GM21576 (cell line): ENCODE data around the gene NREP.
"Not testable (repeated sequence)": the region's sequence is repeated elsewhere in the genome, so short reads cannot be mapped to it uniquely, and the experiment has no call there.

ENCODE experiments used
- ATAC-seq: cut with Tn5 transposase; IDR thresholded peaks from one replicate; pipeline ENCODE4 v1.9.1; 2021; ENCODE audit warnings: mild to moderate bottlenecking, moderate library complexity; ENCODE audit not compliant: unreplicated experiment

Gene NREP

DNA sequence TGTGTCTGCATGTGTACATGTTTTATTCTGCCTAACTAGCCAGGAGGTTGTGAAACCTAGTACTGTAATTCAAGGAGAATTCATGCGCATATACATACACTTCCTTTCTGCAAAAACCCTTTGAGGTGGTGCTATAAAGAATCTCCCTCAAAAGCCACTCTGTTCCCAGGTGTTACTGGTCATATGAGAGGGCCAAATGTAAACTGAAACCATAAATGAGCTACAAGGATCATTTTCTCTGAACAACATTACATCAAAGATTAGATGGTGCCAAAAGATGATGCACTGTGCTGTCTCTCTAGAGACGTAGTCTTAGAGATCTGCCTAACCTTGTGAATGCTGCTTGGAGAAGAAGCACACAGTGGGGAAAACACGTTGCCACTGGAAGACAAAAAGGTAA is 15.7 kb downstream of the NREP start:
- ATAC-seq = peak; percentile 63

DNA sequence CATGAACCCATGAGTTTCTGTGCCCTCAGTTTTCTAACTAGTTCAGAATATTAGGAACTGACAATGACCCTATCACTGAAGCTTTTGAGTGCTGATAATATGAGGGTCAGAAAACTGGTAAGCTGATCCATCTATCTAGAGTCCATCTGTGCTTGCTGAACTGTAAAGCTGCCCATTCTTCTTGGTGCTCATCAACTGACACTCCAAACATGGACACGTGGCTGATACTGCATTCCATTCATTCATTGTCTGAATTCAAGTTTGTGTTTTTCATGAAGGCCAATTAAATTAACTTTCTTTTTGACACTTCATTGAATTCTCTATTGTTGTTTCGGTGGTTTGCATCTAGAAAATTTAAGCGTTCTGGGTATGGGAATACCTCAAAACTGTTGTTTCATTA is 17.6 kb downstream of the NREP start:
- no peak for ATAC-seq

DNA sequence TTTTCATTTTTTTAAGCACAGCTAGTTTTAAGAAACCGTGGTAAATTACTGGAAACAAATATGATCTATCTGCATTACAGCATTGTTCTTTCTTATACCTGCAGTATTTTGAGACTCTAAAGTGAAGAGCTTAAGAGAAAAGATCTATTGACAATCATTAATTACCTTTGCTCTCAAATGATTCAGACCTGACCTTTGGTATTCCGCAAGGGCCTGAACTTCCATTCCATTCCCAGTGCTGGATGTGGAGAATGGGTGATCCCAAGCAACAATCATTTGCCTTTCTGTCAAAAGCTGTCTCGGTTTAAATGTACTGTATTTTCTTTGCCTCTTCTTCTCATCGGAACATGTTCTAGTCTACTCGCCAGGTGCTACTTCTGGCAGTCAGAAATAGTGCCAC is 18.9 kb downstream of the NREP start:
- ATAC-seq = no peak

DNA sequence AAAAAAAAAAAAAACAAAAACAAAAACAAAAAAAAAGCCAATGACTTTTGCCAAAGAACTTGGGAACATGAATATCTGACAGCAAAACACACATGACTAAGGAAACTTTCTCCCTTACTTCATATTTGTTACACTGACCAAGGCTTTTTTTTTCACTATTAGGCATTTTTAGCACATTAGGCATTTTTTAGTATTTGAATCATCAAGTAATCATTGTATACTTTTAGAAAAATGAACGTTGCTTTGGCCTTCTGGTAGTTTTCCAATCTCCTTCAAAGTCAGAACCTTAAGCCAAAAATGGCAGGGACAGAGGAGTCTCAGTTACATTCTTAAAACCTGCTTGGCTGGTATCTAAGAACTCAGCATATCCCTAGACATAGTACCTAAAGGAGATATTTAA is 19.3 kb downstream of the NREP start:
- ATAC-seq = no peak

DNA sequence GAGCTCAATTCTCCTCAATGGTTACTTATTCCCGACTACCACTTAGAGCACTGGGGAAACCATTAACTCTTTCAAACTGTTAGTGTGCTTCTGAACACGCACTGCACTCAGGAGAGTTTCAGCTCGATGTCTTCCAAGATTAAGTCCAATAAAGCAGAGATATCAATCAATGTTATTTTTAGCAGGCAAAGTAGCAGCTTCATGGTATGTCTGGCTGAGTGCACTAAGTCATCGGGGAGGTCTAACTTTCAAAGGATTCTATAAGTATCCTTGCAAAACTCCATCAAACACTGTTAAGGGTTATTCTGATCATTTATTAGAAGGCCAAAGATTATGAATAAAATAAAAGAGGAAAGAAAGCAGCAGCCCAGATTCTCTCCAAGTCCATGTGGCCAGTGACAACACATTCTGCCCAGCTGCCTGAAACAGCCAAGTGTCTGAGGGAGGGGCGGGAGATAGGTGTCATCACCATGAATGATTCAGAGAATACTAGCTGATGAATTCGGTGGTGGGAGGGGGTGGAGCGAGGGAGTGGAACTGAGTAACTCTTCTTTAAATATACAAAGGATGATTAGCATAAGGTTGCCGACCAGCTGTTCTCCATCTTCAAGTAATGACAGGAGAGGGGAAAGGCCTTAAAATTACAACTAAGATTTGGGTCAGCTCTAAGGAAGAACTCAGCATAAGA is 21.3 kb downstream of the NREP start:
- no peak for ATAC-seq

DNA sequence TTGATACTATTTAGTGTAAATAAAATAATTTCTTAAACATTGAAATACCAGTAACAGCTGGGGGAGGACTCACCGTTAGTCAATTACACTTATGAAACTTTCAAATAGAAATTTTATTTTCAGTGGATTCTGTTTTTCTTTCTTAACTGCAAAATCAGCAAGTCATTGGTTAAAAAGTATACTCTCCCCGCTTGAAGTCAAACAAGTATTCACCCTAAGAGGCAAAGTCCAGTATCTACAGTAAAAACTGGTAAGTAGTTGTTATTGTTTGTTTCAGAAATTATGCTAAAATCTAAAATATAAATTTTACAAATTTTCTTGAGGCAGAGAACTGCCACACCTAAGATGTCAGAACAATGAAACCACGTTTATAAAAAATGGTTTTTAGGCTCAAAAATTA is 22.4 kb downstream of the NREP start:
- ATAC-seq = no peak

DNA sequence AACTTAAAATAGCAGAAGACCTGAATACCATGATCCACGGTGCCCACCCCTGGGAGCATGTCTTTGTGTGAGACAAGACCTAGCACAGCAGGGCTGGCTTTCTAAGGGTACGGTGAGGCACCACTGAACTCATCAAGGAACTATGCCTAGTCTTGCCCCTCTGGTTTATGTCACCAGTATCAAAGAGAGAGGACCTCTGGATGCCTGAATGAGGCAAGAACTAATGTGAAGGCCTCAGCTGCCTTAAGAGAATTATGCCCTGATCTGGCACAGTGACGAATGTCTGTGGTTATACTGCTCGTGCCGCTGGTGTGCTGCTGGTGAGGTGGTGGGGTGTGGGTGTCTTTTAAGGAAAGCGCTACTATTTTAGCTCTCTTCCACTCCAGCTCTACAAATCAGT is 23.0 kb downstream of the NREP start:
- ATAC-seq = no peak

DNA sequence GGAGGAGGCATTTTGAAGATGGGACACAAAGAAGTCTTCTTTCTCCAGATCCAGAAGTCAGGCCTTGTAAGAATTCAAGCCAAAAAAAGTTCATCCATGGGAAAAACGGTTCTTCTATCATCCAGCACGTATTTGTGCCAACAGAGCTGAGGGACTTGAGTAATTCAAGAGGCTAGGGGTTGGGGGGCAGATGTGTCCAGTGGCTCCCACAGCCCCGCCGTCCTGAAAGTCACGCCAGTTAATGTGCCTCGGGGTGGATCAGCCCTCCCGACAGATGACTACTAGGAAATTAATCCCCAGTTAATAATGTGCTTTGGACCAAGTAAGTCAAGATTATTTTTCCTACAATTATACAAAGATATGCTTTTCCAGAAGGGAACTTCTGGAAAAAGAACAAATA is 23.4 kb downstream of the NREP start:
- ATAC-seq = no peak

DNA sequence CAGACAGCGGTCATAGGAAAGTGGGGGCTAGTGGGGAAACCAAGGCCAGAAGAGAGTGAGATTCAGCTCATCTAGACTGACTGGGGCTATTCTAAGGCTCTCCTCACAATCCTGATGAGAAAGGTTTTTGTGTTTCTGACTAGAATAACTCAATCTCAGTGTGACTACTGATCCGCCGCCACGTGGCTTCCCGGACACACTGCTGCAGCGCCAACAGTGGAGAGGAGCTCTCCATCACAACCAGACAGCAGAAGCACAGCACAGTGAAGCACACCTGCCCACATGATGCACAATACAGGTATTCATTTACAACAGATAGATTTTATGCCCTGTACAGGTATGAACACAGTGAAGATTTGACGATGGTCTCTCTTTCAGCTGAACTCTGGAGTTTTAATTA is 25.4 kb downstream of the NREP start:
- ATAC-seq = no peak

DNA sequence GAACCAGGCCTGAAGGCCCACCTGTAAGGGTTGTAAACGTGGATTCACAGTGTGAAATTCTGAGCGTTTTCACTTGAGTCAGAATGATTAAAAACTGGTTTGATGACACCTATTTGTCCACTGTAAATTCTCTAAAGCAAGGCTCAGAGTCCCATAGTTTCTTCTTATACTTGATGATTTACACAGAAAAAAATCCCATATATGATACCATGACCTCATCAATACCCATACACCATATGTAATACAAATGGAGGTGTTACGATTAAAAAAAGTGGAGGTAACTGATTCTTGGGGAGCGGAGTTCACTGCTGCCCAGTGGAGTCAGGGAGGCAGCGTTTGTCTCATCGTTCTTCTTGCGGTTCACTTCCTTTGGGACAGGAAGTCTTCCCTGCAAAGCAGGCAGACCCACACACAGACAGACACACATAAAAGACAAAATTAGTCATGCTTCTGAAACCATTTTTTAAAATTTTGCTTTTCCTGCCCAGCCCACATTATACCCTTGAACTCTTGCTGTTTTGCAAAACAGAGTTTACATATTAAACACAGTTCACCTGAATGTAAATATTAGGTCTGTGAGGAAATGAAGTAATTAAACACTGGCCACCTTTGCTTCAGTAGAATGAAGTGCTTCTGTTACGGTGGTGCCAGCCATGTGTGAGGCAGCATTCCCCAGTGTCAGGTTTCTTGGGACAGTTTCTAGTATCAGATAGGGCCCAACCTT is 26.2 kb downstream of the NREP start:
- no peak for ATAC-seq

DNA sequence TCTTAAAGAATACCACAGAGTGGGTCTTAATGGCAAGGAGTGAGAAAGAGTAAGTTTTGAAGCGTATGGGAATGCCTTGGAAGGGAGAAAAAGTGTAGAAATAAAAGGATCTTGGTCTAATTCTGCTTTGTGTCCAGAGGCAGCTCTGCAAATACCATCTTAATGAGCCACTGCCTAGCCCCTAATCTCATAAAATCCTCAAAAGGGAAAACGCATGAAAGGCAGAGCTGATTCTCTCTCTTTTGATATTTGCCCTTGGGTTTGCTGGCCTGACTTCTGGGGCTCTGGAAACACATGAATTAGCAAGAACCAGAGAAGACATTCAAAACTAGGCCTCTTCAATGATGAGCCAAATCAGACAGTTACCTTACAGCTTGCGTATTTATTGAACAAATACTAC is 28.1 kb downstream of the NREP start:
- no peak for ATAC-seq

DNA sequence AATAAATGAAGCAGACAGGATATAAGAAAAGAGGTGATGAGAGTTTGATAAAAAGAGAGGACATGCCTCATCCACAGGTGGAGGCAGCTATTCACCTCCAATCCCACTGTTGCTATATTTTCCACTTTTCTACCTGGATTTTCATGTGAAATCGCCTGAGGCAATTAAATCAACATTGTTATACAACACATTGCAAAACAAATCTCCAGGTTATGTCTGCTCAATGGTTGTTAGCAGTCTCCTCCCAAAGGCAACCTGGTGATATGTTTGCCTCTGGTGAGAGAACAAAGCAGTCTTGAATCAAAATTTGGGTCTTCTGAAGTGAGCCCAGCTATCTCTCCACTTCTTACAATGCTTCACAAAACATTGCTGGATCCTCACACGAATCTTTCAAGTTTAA is 30.0 kb downstream of the NREP start:
- ATAC-seq = no peak

DNA sequence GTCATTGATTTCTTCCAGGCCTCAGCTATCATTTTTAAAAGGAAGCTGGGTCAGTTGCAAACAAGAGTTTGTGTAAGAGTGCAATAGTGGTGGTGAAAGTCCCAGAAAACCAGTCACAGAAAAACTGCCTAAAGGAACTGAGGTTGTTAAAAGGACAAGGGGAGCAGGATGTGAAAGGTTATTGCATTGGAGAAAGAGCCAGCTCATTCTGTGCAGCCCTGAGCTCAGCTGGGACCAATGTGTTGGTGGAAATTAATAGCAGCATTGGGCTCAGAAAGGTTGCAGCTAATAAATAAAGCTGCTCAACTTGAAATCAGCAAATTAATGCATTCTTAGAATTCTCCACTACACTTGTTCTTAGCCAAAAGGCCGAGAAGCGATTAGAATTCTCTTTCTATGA is 34.9 kb downstream of the NREP start:
- ATAC-seq = no peak

DNA sequence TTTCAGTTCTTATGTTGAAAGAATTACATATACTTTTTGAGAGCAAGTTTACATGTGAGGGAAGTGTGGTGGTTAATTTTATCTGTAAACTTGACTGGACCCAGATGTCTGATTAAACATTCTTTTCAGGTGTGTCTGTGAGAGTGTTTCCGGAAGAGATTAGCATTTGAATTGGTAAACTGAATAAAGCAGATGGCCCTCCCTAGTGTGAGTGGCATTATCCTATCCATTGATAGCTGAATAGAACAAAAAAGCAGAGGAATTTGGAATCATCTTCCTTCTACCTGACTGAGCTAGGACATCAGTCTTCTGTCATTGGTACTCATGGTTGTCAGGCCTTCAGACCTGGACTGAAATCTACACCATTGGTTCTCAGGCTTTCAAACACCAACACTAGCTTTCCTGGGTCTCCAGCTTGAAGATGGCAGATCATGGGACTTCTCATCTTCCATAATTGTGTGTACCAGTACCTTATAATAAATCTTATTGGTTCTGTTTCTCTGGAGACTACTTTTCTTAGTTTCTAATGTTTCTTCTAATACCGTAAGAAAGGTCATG is 36.6 kb downstream of the NREP start:
- no peak for ATAC-seq

DNA sequence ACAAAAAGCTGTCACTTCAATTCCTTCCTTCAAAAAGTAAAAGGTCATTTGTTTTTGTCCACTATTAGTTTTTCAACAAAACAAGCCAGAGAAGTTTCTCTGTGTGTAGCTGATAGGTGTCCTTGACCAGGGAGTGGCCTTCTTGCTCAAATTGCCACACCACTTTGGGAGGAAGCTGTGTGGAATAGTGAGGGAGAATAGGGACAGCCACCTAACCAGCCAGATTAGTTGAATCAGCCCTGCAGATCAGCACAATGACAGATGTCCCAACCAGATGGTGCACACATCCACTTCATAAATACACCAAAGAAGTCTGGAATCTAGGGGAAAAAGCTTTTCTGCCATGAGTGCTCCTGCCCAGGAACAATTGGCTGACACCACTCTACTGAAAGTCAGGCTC is 37.2 kb downstream of the NREP start:
- no peak for ATAC-seq

DNA sequence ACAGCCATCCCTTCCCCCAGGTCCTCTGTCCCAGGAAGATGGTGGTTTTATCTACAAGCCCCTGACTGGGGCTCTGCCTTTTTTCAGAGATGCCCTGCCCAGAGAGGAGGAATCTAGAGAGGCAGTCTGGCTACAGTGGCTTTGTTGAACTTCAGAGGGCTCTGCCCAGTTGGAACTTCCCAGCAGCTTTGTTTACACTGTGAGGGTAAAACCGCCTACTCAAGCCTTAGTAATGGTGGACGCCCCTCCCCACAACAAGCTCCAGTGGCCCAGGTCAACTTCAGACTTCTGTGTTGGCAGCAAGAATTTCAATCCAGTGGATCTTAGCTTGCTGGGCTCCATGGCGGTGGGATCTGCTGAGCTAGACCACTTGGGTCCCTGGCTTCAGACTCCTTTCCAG is 40.2 kb downstream of the NREP start:
- ATAC-seq = not testable (repeated sequence)

DNA sequence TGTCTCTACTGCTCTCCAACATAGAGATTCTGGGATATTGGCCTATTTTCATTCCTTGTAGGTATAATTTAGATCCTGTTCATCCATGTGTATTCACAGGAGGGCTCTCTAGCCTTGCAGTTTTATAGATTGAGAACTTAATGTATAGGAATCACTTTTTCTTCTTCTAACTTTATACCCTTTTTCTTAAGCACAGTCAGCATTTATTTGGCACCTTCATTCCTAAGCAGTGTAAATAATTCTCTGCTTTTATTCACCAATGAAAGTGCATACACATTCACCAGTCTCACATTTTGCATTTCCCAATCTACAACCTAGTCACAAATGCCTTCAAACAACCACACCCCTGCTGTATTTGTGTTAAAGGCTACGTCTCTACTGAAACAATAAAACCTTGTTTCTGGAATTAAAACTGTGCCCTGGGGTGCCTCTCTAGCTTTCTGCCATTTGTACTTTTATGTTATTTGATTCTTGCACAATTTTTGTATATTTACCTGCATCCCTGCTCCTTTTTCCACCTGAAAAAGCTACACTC is 49.3 kb downstream of the NREP start:
- no peak for ATAC-seq

DNA sequence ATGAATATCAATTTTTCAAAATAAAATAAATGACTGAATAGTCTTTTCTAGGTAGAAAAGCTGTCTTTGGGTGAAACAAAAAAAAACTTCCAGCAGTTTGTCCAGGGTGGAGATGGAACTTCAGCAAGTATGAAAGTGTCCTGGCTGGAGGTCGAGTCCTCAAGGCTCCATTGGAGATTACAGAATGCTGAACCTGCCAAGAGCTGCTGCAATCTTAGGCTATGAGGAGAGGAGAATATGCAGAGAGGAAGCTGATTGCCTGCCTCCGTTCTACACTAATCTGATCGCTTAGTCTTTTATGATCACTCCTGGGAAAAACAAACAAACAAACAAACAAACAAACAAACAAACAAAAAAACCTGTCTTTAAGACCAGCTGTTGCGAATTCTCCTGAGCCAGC is 50.6 kb downstream of the NREP start:
- ATAC-seq = no peak

DNA sequence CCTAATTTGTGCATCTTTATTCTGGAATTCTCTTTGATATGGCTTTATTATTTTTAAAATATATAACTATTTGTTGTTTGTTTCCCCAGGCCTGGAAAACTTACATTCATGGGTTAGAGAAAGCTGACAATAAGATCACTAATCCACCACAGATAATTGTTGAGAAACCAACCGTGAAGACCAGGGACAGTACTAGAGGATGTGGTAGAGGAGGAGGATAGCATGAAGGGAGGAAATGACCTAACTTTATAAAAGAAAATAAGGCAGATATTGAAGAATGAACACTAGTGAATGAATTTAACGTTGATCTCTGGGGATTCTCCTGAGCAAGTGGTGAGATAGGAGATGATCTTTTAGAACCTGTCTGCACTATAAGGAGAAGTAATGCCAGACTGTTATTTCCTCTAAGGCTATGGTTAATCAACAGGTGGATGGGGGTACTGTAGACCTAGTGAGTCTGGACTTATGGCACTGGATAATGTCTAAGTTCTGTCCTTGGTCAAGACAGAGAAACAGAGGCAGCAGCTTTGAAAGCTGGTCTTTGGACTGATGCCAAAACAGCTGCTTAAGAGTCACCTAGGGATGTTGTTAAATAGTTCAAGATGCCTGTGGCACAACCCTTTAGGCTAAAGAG is 52.4 kb downstream of the NREP start:
- ATAC-seq = no peak

DNA sequence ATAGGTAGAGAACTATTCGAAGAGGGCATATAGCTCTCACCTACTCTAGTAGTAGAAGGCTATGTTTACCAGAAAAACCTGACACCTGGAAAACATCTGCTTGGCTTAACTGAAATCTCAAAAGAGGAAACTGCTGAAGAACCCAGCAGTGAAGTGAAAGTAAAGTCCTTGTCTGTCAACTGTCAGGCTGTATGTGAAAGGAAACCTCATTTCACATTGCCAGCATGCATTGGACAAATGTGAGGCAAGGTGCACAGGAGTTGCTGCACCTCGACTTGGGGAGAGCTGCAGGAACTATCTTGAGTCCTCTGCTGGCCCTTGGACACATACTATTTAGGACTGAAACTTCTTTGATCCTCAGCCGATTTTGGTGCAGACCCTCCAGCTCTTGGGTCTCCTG is 53.3 kb downstream of the NREP start:
- ATAC-seq = peak; percentile 99

DNA sequence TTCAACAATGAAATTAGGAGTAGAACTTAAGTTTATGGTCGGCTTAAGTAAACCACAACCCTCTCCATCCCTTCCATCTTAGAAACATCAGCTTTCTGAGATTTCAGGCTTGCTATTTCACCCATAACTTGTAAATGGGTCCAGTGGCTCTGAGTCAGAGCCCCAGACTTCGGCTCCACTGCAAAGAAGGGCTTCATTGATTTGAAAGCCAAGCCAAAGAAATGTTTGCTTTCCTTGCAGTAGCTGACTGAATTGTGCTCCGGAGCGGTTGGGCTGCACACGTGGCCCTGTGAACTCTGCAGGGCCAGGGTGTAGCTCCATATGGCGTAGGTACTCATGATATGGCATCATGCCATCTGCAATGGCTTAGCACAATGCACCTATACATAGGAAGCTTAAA is 57.0 kb downstream of the NREP start:
- ATAC-seq = no peak

DNA sequence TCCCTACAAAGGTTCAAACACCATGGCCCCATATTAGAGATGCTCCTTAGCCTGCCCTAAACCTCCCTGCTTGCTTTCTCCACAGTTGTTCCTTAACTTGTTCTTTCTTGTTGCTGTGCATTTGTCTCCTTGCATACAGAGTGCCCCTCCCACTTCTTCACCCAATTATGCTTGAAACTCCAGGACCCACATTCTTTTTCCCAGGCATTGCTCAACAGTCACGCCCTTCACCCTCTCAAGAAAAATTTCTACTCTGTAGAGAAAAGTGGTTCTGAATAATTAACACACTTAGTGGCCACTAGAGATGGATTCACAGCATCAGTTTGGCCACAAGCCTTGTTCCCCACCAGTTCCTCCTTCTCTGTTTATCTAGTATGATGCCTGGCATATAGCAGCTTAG is 57.7 kb downstream of the NREP start:
- ATAC-seq = no peak
